GM23338 (cell line): Measurements from ENCODE around the gene RPA3. TPM values are rescaled to one million over a fixed set of nuclear protein-coding genes. Genes with fewer than 3 reads are reported as not detected.

ENCODE experiments used
- ATAC-seq: fragments of 200-7000 bp; cut with Tn5 transposase; 3 replicates; pipeline ENCODE4 v1.9.1; 2020
- DNase-seq: peaks from one replicate; pipeline ENCODE4 v3.0.0-alpha.2; 2015; ENCODE audit warnings: low spot score
- H2AFZ ChIP-seq: fragments of 200-600 bp; sonication (generic); 2 replicates; pipeline ENCODE4 v1.8.0; 2016; ENCODE audit warnings: antibody characterized with exemption, mild to moderate bottlenecking, moderate library complexity
- H3F3A ChIP-seq: fragments of 200-600 bp; sonication (generic); replicated peaks from 2 replicates; pipeline ENCODE4 v1.8.0; 2017; ENCODE audit warnings: antibody characterized with exemption, mixed run types, low read depth
- H3K27ac ChIP-seq: fragments of 200-600 bp; sonication (generic); 2 replicates; pipeline ENCODE4 v1.6.1; 2016; ENCODE audit warnings: low read depth
- H3K27me3 ChIP-seq: fragments of 200-600 bp; sonication (generic); 2 replicates; pipeline ENCODE4 v1.8.0; 2016; ENCODE audit warnings: mild to moderate bottlenecking, mixed run types, moderate library complexity; ENCODE audit not compliant: insufficient read depth
- H3K36me3 ChIP-seq: fragments of 200-600 bp; sonication (generic); 2 replicates; pipeline ENCODE4 v1.8.0; 2016; ENCODE audit warnings: mild to moderate bottlenecking; ENCODE audit not compliant: insufficient read depth
- H3K4me1 ChIP-seq: fragments of 200-600 bp; sonication (generic); 2 replicates; pipeline ENCODE4 v1.8.0; 2016; ENCODE audit warnings: mild to moderate bottlenecking, moderate library complexity; ENCODE audit not compliant: insufficient read depth
- H3K4me2 ChIP-seq: fragments of 200-600 bp; sonication (generic); 2 replicates; pipeline ENCODE4 v1.7.1; 2017; ENCODE audit warnings: mixed run types
- H3K4me3 ChIP-seq: fragments of 200-600 bp; sonication (generic); 2 replicates; pipeline ENCODE4 v1.6.1; 2016; ENCODE audit warnings: mixed run types
- H3K79me2 ChIP-seq: fragments of 200-600 bp; sonication (generic); replicated peaks from 2 replicates; pipeline ENCODE4 v1.8.0; 2017; ENCODE audit warnings: mild to moderate bottlenecking; ENCODE audit not compliant: insufficient read depth
- H3K9me2 ChIP-seq: fragments of 200-600 bp; sonication (generic); 2 replicates; pipeline ENCODE4 v1.8.0; 2017; ENCODE audit not compliant: insufficient read depth
- H4K20me1 ChIP-seq: fragments of 200-600 bp; sonication (generic); replicated peaks from 2 replicates; pipeline ENCODE4 v1.8.0; 2017; ENCODE audit warnings: mild to moderate bottlenecking; ENCODE audit not compliant: insufficient read depth
- H3K27ac Mint-ChIP-seq: 2 replicates; pipeline ENCODE4 v1.8.0; 2020; ENCODE audit warnings: inconsistent platforms, mild to moderate bottlenecking, moderate library complexity, mixed read lengths
- H3K27me3 Mint-ChIP-seq: 3 replicates; pipeline ENCODE4 v1.8.0; 2022; ENCODE audit warnings: low read depth, mild to moderate bottlenecking, moderate library complexity, mixed read lengths, inconsistent platforms; ENCODE audit not compliant: insufficient read depth, poor library complexity
- H3K36me3 Mint-ChIP-seq: 3 replicates; pipeline ENCODE4 v1.8.0; 2021; ENCODE audit warnings: low read depth, mild to moderate bottlenecking, inconsistent platforms, moderate library complexity, mixed read lengths
- H3K4me1 Mint-ChIP-seq: 3 replicates; pipeline ENCODE4 v1.8.0; 2020; ENCODE audit warnings: mild to moderate bottlenecking, inconsistent platforms, mixed read lengths
- H3K4me3 Mint-ChIP-seq: 3 replicates; pipeline ENCODE4 v1.8.0; 2021; ENCODE audit warnings: moderate library complexity, mild to moderate bottlenecking, inconsistent platforms, mixed read lengths
- H3K9me3 Mint-ChIP-seq: 3 replicates; pipeline ENCODE4 v1.8.0; 2020; ENCODE audit warnings: moderate library complexity, mild to moderate bottlenecking, inconsistent platforms, mixed read lengths
- CREB1 ChIP-seq: fragments of 250-450 bp; sonication (Bioruptor Pico); IDR thresholded peaks from 2 replicates; pipeline ENCODE4 v1.5.0; 2020; ENCODE audit warnings: low read depth, mild to moderate bottlenecking, moderate library complexity
- CTCF ChIP-seq, 2 experiments: fragments of 200-600 bp in 1 of 2; sonication (generic) in 1 of 2; conservative IDR thresholded peaks; 2 replicates each; pipeline versions ENCODE4 v1.5.1 to v1.6.1; 2016 to 2017; ENCODE audit warnings: antibody characterized with exemption in 2 of 2, low read depth in 2 of 2, mild to moderate bottlenecking in 2 of 2, moderate library complexity in 1 of 2
- NANOG ChIP-seq: IDR thresholded peaks from 2 replicates; pipeline ENCODE4 v1.6.1; 2016; ENCODE audit warnings: antibody characterized with exemption, borderline replicate concordance
- REST ChIP-seq: IDR thresholded peaks from one replicate; pipeline ENCODE4 v1.6.1; 2018; ENCODE audit warnings: antibody characterized with exemption; ENCODE audit not compliant: unreplicated experiment
- ZNF114 ChIP-seq: fragments of 250-450 bp; sonication (Bioruptor Pico); IDR thresholded peaks from 2 replicates; pipeline ENCODE4 v1.5.0; 2020; ENCODE audit warnings: mild to moderate bottlenecking, moderate library complexity
- ZNF462 ChIP-seq: fragments of 250-450 bp; sonication (Bioruptor Pico); IDR thresholded peaks from 2 replicates; pipeline ENCODE4 v1.5.0; 2020; ENCODE audit warnings: mild to moderate bottlenecking, moderate library complexity
- polyA plus RNA-seq: library from polyadenylated mRNA; unstranded; fragments of >200 nt; fragmentation: Nextera tagmentation; extraction: Ambion mirVana; gene quantifications from 2 replicates; pipeline ENCODE4 v1.2.1, GENCODE V29; 2016
- total RNA-seq: library from RNA; depleted of rRNA; stranded (reverse); fragments of >200 nt; shearing (Covaris generic); gene quantifications from 2 replicates; pipeline ENCODE4 v1.2.3, GENCODE V29; 2014

The RPA3 gene
- total and polyA plus RNA-seq, 2 experiments from 2014 or later = 74.9 to 287 TPM

- Histone ChIP-seq H3K4me2 (no peak overlapping the region), H4K20me1 (no peaks in the 10 kb centered on the region), H3K27me3 (no peaks in the 10 kb centered on the region), H3F3A (no peaks in the 10 kb centered on the region), H3K4me1 (no peaks in the 10 kb centered on the region), H2AFZ (no peak overlapping the region), H3K4me3 (no peak overlapping the region), H3K9me2 (no peaks in the 10 kb centered on the region), H3K36me3 (no peaks in the 10 kb centered on the region), H3K79me2 (no peaks in the 10 kb centered on the region), H3K27ac (no peak overlapping the region)
- Mint-ChIP-seq H3K4me1 (no peaks in the 10 kb centered on the region), H3K36me3 (no peaks in the 10 kb centered on the region), H3K27me3 (peaks cover 2% of the 10 kb centered on the region), H3K4me3 (no peak overlapping the region), H3K27ac (no peak overlapping the region), H3K9me3 (no peaks in the 10 kb centered on the region)
- no peak for TF ChIP-seq ZNF114 (CRISPR knock-in tag)
- no peak for TF ChIP-seq CTCF (conservative IDR thresholded peaks at IDR 0.05; ENCODE audit: low read depth in 2 of 2)
- no peak for TF ChIP-seq CREB1 (CRISPR knock-in tag)
- no peak for TF ChIP-seq REST
- no peak for TF ChIP-seq ZNF462
- no peak for TF ChIP-seq NANOG
- ATAC-seq (no peak), DNase-seq (no peak)
Observed at GRCh38 chr7:7617550-7617949, 100.9 kb downstream of the RPA3 start.
